GM18861 (cell line): Measurements from ENCODE around the gene GSTP1.
A peak's percentile ranks its signal among the peaks of the same experiment; 100 is the strongest.
"Not testable (repeated sequence)": the region's sequence is repeated elsewhere in the genome, so short reads cannot be mapped to it uniquely, and the experiment has no call there.

Source experiments
- ATAC-seq: cut with Tn5 transposase; IDR thresholded peaks from one replicate; pipeline ENCODE4 v1.9.1; 2021; ENCODE audit not compliant: unreplicated experiment

GSTP1 gene

DNA sequence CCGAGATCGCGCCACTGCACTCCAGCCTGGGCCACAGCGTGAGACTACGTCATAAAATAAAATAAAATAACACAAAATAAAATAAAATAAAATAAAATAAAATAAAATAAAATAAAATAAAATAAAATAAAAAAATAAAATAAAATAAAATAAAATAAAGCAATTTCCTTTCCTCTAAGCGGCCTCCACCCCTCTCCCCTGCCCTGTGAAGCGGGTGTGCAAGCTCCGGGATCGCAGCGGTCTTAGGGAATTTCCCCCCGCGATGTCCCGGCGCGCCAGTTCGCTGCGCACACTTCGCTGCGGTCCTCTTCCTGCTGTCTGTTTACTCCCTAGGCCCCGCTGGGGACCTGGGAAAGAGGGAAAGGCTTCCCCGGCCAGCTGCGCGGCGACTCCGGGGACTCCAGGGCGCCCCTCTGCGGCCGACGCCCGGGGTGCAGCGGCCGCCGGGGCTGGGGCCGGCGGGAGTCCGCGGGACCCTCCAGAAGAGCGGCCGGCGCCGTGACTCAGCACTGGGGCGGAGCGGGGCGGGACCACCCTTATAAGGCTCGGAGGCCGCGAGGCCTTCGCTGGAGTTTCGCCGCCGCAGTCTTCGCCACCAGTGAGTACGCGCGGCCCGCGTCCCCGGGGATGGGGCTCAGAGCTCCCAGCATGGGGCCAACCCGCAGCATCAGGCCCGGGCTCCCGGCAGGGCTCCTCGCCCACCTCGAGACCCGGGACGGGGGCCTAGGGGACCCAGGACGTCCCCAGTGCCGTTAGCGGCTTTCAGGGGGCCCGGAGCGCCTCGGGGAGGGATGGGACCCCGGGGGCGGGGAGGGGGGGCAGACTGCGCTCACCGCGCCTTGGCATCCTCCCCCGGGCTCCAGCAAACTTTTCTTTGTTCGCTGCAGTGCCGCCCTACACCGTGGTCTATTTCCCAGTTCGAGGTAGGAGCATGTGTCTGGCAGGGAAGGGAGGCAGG, at the start of gene GSTP1:
Gene GSTP1 (plus strand): TSS at position 566 of the 958 bp plus-strand sequence. CDS start 32 bp downstream, at position 598.
- peak; percentile 46 for ATAC-seq

DNA sequence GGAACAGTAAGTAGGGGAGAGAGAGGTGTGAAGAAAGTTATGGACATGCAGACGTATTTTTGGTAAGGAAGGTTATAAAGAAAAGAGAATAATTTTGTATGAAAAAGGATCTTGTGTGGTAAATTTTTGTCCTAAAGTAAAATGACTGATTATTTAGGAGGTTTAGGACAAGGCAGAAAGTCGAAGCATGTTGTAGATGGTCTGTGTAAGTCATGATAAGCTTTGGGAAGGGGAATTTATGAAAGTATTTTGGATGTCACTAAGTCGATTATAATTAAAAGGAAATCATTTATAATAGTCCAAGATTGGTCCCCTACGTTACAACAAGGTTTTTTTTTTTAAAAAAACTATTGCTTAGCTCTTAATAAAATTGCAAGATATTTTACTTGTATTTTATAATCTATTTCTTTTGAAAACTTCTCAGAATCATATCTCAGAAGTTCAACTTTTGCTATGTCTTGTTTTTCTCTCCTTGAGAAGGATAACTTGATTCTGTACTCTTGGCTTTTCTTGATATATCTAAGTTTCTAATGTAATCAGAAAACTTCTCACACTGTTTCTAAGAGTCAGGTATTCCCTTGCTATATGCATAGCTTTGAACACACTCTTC, 49.4 kb upstream of the GSTP1 start:
- no peak for ATAC-seq

DNA sequence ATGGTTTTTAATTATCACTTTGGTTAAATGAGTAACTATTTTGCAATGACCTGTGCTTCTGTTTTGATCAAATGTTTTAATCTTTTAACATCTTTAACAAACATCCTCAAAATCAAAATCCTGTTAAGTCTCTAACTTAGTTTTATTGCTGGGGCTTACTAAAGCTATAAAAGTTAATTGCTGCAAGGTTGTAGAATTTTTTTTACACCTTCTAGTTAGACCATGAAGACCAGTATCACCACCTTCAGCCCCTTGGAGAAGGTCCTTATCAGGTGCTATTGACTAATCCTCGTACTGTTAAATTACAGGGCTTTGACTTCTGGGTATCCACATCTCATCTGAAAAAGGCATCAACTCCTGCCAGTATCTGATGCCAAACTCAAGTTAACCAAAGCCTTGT, 48.1 kb upstream of the GSTP1 start:
- ATAC-seq = no peak

DNA sequence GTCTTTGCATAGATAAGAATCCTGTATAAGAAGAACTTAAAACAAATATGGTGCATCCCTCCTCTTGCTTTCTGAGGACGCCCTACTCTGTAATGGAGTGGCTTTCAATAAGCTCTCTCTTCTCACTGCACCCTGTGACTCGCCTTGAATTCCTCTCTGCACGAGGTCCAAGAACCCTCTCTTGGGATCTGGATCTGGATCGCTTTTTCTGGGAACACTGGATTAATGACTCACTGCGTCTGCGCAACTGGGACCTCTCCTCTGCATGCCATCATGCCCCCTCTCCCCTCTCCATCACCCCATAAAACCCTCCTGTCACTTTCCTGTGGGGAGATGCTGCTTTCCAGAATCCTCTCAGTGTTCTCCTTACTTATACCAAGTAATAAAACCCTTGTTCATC, 45.3 kb upstream of the GSTP1 start:
- no peak for ATAC-seq

DNA sequence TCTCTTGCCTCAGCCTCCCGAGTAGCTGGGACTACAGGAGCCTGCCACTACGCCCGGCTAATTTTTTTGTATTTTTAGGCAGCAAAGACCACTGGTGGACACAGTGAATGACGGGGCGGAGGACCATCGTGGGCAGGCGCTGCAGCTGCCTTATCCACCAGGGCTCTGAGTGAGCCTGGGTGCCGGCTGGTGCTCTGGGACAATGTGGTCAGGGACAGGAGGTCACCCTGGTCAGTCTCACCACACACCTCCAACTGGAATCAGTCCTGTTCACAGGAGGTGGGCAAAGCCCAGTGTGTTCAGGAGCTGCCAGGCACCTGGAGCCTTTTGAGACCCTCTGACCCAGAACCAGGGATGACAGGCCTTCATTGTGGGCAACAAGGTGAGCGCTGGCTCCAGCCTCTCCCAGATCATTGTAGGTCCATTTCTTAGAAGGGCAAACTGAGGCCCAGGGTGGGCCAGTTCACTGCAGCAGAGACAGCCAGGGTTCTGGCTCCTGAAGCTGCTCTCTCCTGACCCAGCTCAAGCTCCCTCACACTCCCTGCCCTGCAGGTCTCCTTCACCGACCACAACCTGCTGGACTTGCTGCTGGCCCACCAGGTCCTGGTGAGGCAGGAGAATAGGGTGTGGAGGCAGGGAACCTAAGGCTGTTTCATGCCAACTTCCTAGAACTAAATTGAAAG, 44.6 kb upstream of the GSTP1 start:
- no peak for ATAC-seq

DNA sequence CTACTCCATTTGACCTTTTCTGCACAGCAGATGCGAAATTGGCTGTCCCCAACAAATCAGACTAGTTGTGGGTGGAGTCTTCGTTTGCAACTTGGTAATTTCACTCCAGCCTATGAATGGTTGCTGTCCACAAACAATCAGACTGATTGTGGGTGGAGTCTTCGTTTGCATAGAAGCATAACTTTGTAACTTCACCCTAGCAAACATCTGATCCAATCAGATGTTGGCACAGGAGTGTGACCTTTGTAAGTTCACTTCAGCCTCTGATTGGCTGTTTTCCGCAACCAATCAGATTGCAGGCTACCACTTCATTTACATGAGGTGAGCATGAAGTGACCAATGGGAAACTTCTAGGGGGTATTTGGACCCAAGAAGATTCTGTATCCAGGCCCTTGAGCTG, 44.1 kb upstream of the GSTP1 start:
- no peak for ATAC-seq

DNA sequence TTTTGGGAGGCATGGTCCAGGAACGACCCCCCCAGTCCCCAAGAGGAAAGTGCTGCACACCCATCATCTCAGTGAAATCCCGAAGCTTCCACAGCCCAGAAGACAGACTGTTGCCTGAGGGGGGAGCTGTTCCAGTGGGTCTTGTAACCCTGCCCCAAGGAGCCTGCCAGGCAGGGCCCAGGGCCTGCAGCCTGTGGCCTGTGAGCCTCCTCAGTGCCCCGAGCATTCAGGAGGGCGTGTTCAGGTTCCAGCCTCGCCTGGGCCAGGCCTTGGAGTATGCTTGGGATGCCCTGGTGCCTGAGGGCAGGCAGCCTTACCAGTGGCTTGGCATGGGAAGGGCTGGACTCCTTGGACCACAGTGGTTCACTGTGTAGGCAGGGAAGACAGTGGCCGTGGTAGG, 42.4 kb upstream of the GSTP1 start:
- no peak for ATAC-seq

DNA sequence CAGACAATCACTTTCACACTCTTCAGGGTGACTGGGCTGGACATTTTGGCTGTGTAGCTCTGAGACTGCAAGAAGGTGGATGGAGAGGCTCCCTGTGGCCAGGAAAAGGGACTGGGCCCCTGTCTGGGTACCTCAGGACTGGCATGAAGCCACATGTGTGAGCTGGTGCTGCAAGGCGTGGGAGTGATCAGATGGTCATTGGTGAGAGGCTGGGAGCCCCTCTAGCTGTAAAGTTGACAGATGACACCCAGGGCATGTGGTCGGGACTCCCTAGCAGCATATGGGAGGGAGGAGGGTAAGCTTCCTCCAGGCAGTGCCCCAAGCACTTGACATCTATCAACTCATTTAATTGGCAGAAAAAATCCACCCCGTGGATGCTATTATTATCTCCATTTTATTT, 41.4 kb upstream of the GSTP1 start:
- no peak for ATAC-seq

DNA sequence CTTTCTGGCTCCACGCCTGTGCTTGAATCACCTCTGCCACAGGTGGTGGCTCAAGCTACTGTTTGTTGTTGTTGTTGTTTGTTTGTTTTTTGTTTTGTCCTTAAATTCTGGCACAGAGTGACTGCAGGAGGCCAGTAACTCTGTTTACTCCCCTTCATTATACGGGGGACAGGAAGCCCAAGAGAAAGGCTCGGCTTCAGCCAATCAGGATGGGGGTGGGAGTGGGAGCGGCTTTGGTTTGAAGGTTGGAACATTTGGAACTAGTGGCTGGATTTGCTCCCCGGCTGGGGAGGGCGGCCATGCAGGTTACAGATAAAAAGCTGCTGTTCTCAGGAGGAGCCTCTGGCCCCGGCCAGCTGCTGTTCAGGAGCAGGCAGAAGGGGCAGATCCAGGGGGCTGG, 40.6 kb upstream of the GSTP1 start:
- ATAC-seq = no peak

DNA sequence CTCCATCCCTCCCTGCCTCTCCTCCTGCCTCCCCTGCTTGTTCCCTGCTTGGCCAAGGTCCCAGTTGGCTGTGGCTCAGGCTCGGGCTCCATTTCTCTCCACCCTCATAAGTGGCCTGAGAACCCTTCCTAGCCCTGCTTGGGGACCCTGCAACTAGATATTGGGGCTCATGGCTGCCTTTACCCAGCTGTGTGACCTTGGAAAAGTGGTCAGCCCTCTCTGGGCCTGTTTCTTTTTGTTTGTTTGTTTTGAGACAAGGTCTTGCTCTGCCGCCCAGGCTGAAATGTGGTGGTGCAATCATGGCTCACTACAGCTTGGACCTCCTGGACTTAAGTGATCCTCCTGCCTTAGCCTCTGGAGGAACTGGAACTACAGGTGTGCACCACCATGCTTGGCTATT, 40.0 kb upstream of the GSTP1 start:
- ATAC-seq = no peak

DNA sequence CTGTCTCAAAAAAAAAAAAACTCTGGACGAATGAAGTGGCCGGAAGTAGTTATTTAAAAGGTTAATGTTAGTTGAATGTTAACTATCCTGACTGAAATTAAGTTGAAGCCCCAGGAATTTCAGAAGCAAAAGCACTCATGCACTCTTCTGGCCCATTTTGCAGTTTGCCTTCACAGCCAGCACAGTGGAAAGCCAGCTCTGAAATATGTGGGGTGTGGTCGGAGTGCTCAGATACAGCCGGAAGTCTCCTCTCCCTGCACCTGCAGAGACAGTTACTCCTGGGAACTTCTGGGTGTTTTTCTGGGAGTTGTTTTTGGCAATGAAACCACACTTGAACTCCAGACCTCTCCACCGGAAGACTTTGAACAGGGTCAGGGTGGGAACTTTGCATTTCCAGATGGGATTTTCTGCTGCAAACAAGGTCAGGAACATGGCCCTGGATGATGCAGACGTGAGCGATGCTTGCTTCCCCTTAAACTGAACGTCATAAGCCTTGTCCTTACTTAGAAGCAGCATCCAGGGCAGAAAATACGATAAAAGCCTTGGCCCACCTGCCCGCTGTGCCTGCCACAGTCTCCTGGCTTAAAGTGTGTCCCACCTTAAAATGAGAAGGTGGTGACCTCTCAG, 38.9 kb upstream of the GSTP1 start:
- no peak for ATAC-seq

DNA sequence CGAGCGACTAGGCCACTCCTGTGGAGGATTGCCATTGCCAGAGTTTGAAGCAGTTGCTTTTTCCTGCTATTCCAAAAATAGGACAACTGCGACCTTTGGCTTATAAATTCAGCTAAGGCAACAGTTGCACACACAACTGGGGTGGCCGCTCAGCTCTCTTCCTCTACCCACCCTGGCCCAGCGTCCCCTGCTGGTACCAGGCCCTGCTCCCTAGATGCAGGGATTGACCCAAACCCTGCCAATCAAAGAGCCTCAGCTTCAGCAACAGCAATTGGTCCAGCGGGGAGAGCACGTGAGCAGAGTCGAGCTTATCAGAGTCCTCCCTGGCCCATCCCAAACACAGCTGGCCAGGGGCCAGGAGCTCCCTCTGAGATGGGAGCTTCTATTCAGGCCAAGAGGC, 38.3 kb upstream of the GSTP1 start:
- ATAC-seq = no peak

DNA sequence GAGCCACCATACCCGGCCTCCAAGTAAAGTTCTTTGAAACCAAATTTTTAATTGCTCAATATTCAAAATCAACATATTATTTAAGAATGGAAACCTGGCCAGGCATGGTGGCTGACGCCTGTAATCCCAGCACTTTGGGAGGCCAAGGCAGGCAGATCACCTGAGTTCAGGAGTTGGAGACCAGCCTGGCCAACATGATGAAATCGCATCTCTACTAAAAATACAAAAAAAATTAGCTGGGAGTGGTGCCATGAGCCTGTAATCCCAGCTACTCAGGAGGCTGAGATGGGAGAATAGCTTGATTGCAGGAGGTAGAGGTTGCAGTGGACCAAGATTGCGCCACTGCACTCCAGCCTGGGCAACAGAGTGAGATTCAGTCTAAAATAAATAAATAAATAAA, 35.5 kb upstream of the GSTP1 start:
- ATAC-seq = not testable (repeated sequence)

DNA sequence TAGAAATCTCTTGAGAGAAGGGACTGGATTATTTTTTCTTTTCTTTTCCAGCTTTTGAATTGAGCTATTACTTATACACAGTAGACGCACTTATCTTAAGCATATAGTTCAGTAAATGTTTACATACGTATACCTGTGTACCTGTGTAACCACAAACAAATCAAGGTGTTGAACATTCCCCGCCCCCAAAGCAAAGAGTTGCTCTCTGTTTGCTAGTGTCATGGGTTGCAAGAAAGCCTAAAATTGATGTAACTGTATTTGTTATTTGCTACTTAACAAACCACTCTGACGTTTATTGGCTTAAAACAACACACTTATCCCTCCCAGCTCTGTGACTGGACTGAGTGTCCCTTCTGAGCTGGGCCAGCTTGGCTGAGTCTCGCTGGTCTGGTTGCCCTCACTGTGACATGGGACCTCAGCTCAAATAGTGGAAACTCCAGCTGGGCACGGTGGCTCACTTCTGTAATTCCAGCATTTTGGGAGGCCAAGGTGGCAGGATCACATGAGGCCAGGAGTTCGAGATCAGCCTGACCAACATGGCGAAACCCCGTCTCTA, 35.0 kb upstream of the GSTP1 start:
- ATAC-seq = no peak

DNA sequence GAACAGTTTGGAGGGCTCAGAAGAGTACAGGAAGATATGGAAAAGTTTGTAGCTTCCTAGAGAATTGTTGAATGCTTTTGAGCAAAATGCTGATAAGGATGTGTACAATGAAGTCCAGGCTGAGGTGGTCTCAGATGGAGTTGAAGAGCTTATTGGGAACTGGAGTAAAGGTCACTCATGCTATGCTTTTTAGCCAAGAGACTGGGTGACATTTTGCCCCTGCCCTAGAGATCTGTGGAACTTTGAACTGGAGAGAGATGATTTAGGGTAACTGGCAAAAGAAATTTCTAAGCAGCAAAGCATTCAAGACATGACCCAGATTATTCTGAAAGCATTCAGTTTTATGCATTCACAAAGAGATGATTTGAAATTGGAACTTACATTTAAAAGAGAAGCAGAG, 32.5 kb upstream of the GSTP1 start:
- ATAC-seq = no peak

DNA sequence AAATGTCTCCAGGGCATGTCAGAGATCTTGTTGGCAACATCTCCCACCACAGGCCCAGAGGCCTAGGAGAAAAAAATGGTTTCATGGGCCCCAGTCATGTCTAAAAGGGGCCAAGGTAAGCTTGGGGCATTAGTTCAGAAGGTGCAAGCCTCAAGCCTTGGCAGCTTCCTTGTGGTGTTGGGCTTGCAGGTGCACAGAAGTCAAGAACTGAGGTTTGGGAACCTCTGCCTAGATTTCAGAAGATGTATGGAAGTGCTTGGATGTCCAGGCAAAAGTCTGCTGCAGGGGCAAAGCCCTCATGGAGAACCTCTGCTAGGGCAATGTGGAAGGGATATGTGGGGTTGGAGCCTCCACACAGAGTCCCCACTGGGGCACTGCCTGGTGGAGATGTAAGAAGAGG, 31.9 kb upstream of the GSTP1 start:
- ATAC-seq = not testable (repeated sequence)

DNA sequence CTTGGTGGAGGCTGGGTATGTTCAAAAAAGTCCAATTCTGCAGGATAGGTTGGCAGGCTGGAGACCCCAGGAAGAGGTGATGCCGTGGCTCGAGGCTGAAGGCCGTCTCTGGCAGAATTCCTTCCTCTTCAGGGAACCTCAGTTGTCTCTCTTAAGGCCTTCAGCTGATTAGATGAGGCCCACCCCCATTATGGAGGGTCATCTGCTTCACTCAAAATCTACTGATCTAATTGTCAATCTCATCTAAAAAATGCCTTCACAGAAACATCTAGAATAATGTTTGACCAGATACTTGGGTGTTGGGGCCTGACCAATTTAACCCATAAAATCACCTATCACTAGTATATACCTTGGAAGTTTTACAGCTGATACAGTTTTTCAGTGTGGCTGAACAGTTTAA, 27.4 kb upstream of the GSTP1 start:
- ATAC-seq = no peak

DNA sequence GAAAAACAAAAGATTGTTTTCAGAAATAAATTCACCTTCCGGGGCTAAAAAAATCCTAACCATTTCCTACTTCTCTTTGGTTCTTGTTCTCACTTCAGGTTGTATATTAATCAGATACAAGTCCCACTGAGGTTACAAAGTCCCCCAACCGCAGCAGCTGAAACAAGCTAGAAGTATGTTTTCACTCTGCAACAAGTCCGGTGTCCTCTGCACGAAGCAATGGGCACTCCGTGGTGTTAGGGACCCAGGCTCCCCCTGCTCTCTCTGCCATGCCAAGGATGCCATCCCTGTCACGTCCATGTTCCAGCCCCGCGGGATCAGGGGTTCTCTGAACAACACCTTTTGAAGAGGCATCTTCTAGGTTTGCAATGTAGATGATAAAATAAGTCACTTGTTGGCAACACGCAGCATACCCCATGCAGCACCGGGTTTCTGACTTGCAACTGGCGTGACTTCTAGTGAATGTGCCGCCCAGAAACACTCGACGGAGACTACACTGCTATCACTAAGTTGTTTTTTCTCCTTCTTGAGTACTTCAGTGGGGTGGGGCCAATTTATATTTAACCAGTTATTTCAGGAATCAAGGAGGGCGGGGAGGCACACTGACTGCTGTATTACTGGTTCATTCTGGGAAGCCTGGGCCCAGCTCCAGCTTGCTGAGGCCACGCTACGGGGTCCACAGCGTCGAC, 25.4 kb upstream of the GSTP1 start:
- no peak for ATAC-seq

DNA sequence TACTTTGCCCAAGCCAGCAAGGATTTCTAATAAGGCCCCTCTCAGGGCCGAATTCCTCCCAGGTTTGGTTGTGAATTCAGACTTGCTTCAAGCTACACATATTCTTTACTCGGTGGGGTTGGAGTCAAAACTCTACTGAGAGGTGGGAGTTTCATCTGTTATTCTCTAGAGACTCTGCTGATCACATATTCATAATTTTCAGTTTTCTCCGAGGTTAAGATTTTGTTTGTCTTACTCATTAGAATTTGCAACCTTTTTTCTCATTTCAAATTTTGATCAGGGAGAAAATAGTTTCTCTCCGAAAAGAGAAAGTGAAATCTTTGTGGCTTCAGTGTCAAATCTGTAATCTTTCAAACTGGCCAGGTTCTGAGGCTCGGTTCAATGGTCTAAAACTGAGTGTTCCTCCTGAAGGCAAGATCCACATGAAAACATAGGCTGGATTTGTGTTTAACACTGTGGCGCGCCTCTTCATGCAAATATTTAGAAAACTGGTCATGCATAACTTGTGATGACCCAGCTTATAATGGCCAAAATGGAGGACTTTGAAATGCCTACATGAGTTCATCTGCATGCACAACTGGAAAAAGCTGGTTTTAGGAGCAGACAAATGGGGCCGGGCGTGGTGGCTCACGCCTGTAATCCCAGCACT, 21.5 kb upstream of the GSTP1 start:
- peak; percentile 63 for ATAC-seq
